ENCODE data around the gene VAMP1. TPM values are rescaled to one million over a fixed set of nuclear protein-coding genes. Genes with fewer than 3 reads are reported as not detected.

The VAMP1 gene
- total RNA-seq, 4 donors from 2014 or later, result 2.6 to 23.1 (median 17.7) TPM

- intact Hi-C loops (cut with DNase I; ENCODE audit: low total_unique reads), result no loop called here
- 9 to 10% methylated on average over 5 to 11 of the region's 11 CpGs for WGBS, 2 donors (ENCODE audit: low coverage in 1 of 2)
Observed at GRCh38 chr12:6450869-6451347, 19.6 kb downstream of the VAMP1 start.

GRCh38 chr12:6450091-6450868 lies 20.2 kb downstream of the VAMP1 start:
- intact Hi-C loops (cut with DNase I; ENCODE audit: low total_unique reads) (no loop called here), in situ Hi-C loops (cut with MboI; ENCODE audit: low pct_ligation_motif_present in 1 of 4, low pct_unique_long_range_greater_than_20kb in 1 of 4, low sequenced_read_pairs in 3 of 4) (loop anchor here in 3 of 4 donors (10.0 to 25.0 kb wide), 2 partner anchors 113 to 115 kb away; partner anchors contain the start of gene TNFRSF1A (in 2 of the 3))
- Histone ChIP-seq H3K4me1 (peaks cover 16 to 34% (median 26%) of the 10 kb centered on the region in 4 donors), H3K4me3 (peak overlapping the region; percentile 65 to 78 (median 73)), H3K27me3 (no peaks in the 10 kb centered on the region), H3K27ac (peak overlapping the region; percentile 97 to 99 (median 98)), H3K9me3 (no peaks in the 10 kb centered on the region), H3K36me3 (no peaks in the 10 kb centered on the region)
- no peak for DNase-seq
- TF ChIP-seq CTCF (IDR thresholded peaks at IDR 0.05) (no peak), POLR2A (IDR thresholded peaks at IDR 0.05) (no peak), EP300 (IDR thresholded peaks at IDR 0.05; ENCODE audit: low read depth) (no peak), POLR2AphosphoS5 (IDR thresholded peaks at IDR 0.05) (no peak)
- WGBS, 2 donors (ENCODE audit: low coverage in 1 of 2), result 75% methylated on average over 16 of the region's 16 CpGs; no CpG with 5 or more reads in 1 of the 2 donors

More at GRCh38 chr12:6450869-6451347, 19.6 kb downstream of the VAMP1 start:
- DNase-seq, result peak; percentile 47
- Histone ChIP-seq H3K36me3 (no peaks in the 10 kb centered on the region), H3K4me1 (peaks cover 16 to 34% (median 26%) of the 10 kb centered on the region in 4 donors), H3K9me3 (no peaks in the 10 kb centered on the region), H3K27me3 (no peaks in the 10 kb centered on the region), H3K4me3 (peak overlapping the region; percentile 65 to 78 (median 73)), H3K27ac (peak overlapping the region; percentile 97 to 99 (median 98))
- in situ Hi-C loops (cut with MboI; ENCODE audit: low pct_ligation_motif_present in 1 of 4, low pct_unique_long_range_greater_than_20kb in 1 of 4, low sequenced_read_pairs in 3 of 4), result loop anchor here in 3 of 4 donors (10.0 to 25.0 kb wide), 2 partner anchors 114 to 116 kb away; partner anchors contain the start of gene TNFRSF1A (in 2 of the 3)
- TF ChIP-seq CTCF (IDR thresholded peaks at IDR 0.05) (no peak), POLR2AphosphoS5 (IDR thresholded peaks at IDR 0.05) (no peak), EP300 (IDR thresholded peaks at IDR 0.05; ENCODE audit: low read depth) (no peak), POLR2A (IDR thresholded peaks at IDR 0.05) (no peak)

- H3K4me3 ChIP-seq, result peak within 1 kb of the TSS in 3 of 4 donors; percentile 5 to 36 (median 14)
- H3K27me3 ChIP-seq, result no peaks in the 10 kb centered on the region
- H3K36me3 ChIP-seq, result no peaks in the 10 kb centered on the region
- H3K9me3 ChIP-seq, result no peaks in the 10 kb centered on the region
- peak within 1 kb of the TSS; percentile 54 to 81 (median 64) for H3K27ac ChIP-seq
- WGBS, 2 donors (ENCODE audit: low coverage in 1 of 2), result 77 to 90% methylated on average over 6 to 16 of the region's 16 CpGs
- in situ Hi-C loops (cut with MboI; ENCODE audit: low pct_ligation_motif_present in 1 of 4, low pct_unique_long_range_greater_than_20kb in 1 of 4, low sequenced_read_pairs in 3 of 4) (loop anchor here in 1 of 4 donors (25.0 kb wide), 1 partner anchor 92 kb away; the partner anchor contains the start of gene GAPDH), intact Hi-C loops (cut with DNase I; ENCODE audit: low total_unique reads) (no loop called here)
- TF ChIP-seq EP300 (IDR thresholded peaks at IDR 0.05; ENCODE audit: low read depth) (no peak), POLR2AphosphoS5 (IDR thresholded peaks at IDR 0.05) (peak in 1 of 3 donors; percentile 47), POLR2A (IDR thresholded peaks at IDR 0.05) (peak; percentile 23), CTCF (IDR thresholded peaks at IDR 0.05) (no peak)
- H3K4me1 ChIP-seq, result peaks cover 0 to 4% (median 3%) of the 10 kb centered on the region in 4 donors
- no peak for DNase-seq
Observed at GRCh38 chr12:6444704-6445688, 25.5 kb downstream of the VAMP1 start, which contains the start of gene CD27. Gene CD27 (plus strand): TSS chr12:6444955. CDS start chr12:6445096, 141 bp downstream.

Data from transverse colon (tissue), 4 donors.